ENCODE data around the gene PLEKHA7.

Gene PLEKHA7

DNA sequence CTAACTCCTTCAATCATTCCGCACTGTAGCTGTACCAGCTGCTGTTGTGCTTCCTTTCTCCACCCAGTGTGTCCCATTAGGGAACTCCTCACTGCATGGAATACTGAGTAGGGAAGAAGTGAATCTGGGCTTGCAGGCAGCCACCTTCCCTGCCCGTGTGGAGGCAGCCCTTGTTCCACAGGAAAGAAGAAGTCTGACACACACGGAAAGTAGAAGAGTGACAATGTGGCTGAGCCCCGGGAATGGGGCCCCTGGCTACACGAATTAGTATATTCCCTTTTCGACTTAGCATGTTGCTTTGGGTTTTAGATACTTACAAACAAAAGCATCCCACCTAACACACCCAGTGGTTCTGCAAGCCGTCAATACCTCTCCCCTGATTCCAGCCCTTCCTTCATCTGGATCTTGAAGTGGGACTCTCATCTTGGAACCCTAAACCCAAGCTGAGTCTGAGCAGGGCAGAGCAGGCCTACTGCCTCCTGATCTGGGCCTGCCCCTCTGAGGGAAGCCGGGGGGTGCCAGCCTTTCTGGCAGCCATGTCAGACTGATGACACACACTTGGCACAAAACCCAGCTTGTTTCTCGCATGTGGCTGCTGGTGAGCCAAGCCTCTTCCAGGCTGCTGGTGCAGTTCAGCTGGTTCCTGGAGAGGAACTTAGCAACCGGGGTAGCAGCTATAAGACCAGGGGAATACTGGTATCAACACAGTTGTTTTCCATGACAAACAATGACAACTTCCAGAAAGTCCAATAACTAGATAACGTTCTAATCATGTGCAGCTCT, 204.1 kb downstream of the PLEKHA7 start:
- Mint-ChIP-seq H3K27ac (no peak overlapping the region), H3K9me3 (no peaks in the 10 kb centered on the region), H3K27me3 (no peaks in the 10 kb centered on the region), H3K4me1 (no peaks in the 10 kb centered on the region), H3K36me3 (peaks cover 69% of the 10 kb centered on the region), H3K4me3 (no peak overlapping the region)
- ATAC-seq: no peak

DNA sequence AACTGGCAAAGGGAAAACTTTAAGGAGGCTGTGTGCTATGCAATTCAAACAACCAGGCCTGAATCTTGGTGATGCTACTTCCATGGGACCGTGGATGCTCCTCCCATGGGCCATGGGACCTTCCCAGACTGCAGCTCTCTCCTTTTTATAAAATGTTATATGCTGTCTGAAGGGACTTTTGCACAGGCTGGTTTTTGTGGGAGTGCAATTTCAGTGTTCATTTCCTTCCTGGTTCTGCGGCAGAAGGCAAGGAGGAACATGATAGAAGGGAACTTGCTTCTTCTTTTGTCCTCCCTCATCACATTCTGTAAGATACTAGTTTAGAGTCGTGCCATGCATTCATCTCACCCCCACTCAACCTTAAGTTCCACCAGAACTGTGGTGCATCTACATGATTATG, 206.9 kb downstream of the PLEKHA7 start:
- H3K4me3 Mint-ChIP-seq: no peak overlapping the region
- no peaks in the 10 kb centered on the region for H3K4me1 Mint-ChIP-seq

DNA sequence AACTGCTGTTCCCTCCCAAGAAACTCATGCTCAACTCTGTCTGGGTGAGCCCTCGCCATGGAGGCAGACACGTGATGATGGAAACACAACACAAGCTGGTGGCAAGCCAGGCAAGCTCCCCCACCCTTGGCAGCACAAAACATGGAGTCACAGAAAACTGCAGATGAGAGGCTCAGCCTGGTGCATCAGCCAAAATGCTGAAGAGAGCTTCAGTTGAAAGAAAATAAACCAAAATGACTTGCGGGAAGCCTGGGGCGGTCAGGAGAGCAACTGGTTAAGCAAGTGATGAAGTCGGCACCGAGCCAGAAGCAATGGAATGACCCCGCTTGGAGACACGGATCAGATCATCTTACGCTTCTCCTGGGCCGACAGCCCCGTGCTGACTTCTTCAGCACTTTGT, 207.4 kb downstream of the PLEKHA7 start:
- no peaks in the 10 kb centered on the region for H3K27me3 Mint-ChIP-seq

More for the DNA sequence above, 206.9 kb downstream of the PLEKHA7 start:
- H3K27me3 Mint-ChIP-seq: no peaks in the 10 kb centered on the region
- H3K36me3 Mint-ChIP-seq: peaks cover 60% of the 10 kb centered on the region
- H3K27ac Mint-ChIP-seq: no peak overlapping the region
- no peaks in the 10 kb centered on the region for H3K9me3 Mint-ChIP-seq
- ATAC-seq: no peak

DNA sequence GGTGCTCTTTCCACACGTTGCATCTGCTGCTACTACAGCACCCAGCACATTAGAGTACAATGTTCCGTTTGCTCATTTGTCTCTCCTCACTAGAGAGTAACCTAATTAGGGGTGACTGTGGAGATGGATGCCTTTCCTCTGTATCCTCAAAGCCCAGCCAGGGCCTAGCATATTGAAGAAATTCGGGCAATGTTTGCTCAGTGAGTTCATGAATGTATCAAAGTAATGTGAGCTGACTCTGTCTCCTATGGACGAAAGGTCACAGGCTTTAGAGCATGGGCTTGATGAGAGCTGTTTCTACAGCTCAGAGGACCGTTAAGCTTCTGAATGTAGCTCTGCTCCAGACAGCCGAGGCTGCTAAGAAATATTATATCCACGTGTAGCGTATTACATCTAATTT, 208.3 kb downstream of the PLEKHA7 start:
- no peak overlapping the region for H3K27ac Mint-ChIP-seq
- H3K4me3 Mint-ChIP-seq: no peak overlapping the region
- H3K9me3 Mint-ChIP-seq: no peaks in the 10 kb centered on the region
- no peaks in the 10 kb centered on the region for H3K27me3 Mint-ChIP-seq
- no peaks in the 10 kb centered on the region for H3K4me1 Mint-ChIP-seq
- no peak for ATAC-seq
- peaks cover 60% of the 10 kb centered on the region for H3K36me3 Mint-ChIP-seq

More for the DNA sequence above, 207.4 kb downstream of the PLEKHA7 start:
- Mint-ChIP-seq H3K9me3 (no peaks in the 10 kb centered on the region), H3K36me3 (peaks cover 60% of the 10 kb centered on the region), H3K27ac (no peak overlapping the region), H3K4me1 (no peaks in the 10 kb centered on the region), H3K4me3 (no peak overlapping the region)
- ATAC-seq: no peak

DNA sequence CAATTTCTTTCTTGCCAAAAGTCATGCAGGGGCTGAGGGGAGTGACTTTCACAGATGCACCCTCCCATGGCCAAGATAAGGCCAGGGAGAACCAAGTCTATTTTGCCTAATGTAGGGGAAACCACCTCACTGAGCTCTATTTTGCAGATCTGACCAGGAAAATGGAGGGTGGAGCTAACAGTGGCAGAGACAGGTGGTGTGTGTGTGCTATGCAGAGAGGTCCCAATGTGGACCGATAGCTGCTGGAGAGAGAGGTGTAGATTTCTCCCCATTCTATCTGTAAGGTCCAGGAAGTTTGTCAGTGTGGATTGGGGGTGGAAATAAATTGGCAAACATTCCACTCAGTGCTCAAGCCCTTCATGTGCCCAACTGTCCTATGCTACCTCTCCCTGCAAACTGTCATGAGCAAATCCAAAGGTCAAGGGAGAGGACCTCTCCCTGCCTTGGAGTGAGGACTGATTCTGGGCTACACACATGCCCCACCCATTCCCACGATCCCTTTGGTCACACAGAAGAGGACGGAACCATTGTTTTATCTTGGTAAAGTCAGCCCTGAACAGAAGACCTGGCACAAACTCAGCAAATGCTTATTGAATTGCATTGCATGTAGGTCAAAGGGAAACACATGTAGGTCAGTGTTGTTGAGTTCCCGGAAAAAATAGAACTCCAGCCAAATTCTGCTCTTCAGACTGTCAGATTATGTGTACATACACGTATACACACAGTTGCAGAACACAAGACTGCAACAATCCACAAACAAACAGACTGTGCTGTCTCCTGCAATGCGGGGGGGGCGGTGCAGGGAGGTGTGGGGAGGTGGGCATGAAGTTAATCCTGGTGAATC, 209.9 kb downstream of the PLEKHA7 start:
- no peak overlapping the region for H3K4me3 Mint-ChIP-seq
- no peak overlapping the region for H3K27ac Mint-ChIP-seq
- H3K9me3 Mint-ChIP-seq: no peaks in the 10 kb centered on the region
- no peaks in the 10 kb centered on the region for H3K4me1 Mint-ChIP-seq
- no peak for ATAC-seq
- H3K36me3 Mint-ChIP-seq: peaks cover 60% of the 10 kb centered on the region
- no peaks in the 10 kb centered on the region for H3K27me3 Mint-ChIP-seq

DNA sequence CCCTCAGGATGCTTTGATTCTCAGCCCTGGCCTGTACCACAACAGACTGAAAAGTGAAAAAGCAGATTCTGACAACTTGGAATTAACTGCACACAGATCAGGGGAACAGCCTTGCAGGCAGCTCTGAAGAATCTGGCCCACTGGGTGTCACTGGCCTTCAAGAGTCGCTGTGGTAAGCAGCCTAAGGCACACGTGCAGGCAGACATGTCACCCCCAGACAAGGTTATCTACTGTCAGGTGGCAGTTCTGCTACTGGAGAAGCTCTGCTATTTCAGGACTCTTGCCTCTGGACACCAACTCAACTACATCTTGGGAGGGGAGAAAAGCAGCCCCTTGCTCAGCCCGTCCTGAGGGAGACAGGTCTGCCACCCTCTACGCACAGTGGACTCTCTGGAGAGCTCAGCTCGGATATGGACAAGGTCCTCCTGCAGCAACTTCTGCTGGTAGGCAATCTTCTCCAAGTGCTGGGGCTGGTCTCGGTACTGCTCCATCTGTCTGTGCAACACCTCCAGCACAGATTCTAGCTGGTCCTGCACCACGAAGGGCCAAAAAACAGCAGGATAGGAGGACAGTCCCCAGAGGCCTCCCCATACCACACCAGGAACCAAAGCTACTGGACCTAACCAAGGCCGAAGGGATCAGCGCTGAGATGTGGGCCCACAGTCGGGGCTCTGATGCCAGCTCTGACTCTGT, 212.8 kb downstream of the PLEKHA7 start:
- no peak for ATAC-seq
- H3K36me3 Mint-ChIP-seq: peaks cover 67% of the 10 kb centered on the region
- H3K4me1 Mint-ChIP-seq: peaks cover 5% of the 10 kb centered on the region
- no peak overlapping the region for H3K27ac Mint-ChIP-seq
- no peaks in the 10 kb centered on the region for H3K9me3 Mint-ChIP-seq
- no peaks in the 10 kb centered on the region for H3K27me3 Mint-ChIP-seq
- no peak overlapping the region for H3K4me3 Mint-ChIP-seq

DNA sequence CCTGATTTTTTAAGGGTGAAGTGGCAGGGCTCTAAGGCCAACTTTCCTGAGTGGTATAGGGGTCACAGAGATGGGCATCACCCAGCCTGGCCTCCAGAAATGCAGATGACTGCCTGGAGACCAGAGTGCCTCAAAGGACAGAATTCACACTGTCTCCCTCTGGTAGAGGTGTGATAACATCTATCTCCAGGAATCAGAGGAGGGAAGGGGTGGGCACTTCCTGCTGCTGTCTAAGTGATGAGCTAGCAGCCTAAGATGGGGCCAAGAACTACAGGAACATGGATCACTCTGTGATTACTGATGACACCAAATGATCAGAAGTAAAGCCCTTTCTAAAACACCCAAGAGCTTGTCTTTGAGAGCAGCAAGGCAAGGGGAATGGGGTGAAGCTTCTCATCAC, 213.8 kb downstream of the PLEKHA7 start:
- H3K9me3 Mint-ChIP-seq: no peaks in the 10 kb centered on the region
- H3K4me1 Mint-ChIP-seq: peaks cover 5% of the 10 kb centered on the region
- no peak overlapping the region for H3K4me3 Mint-ChIP-seq
- no peak for ATAC-seq
- no peaks in the 10 kb centered on the region for H3K27me3 Mint-ChIP-seq
- H3K36me3 Mint-ChIP-seq: peaks cover 67% of the 10 kb centered on the region
- H3K27ac Mint-ChIP-seq: no peak overlapping the region

DNA sequence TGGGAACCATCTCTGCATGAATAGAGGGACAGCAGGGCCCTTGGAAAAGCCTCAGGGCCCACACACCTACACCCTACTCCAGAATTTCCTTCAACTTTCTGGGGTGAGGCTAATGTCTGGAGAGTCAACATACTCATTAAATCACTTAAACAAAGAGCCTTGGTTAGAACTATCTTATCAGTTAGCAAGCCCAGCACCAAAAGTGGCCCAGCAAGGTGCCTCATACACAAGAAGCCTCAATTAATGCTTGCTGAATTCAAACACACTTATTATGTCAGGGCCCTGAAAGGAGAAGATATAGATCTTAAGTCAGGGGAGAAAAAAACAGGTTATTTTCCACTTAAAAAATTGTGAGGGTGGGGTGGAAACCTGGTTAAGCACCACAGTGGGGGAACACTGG, 214.3 kb downstream of the PLEKHA7 start:
- peaks cover 71% of the 10 kb centered on the region for H3K36me3 Mint-ChIP-seq
- H3K27ac Mint-ChIP-seq: no peak overlapping the region
- no peaks in the 10 kb centered on the region for H3K9me3 Mint-ChIP-seq
- ATAC-seq: no peak
- H3K4me3 Mint-ChIP-seq: no peak overlapping the region
- H3K4me1 Mint-ChIP-seq: peaks cover 5% of the 10 kb centered on the region
- H3K27me3 Mint-ChIP-seq: no peaks in the 10 kb centered on the region

DNA sequence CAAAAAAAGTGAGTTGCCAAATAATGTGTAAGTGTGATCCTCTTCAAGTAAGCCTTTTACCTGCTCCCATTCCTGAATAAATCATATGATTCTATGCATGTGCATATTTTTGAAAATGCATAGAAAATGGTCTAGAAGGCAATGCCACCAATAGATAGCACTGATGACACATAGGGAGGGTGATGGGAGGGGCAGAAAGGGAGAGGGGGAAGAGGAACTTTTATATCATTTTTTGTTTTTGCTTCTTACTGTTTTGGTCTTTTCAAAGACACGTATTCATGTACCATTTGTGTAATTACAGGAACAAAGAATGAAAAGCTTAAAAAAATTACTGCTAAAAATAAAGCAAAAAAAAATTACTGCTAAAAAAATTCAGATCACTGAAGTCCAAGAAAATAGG, 215.0 kb downstream of the PLEKHA7 start:
- Mint-ChIP-seq H3K36me3 (peaks cover 76% of the 10 kb centered on the region), H3K4me1 (peaks cover 5% of the 10 kb centered on the region), H3K9me3 (no peaks in the 10 kb centered on the region), H3K4me3 (no peak overlapping the region), H3K27me3 (no peaks in the 10 kb centered on the region), H3K27ac (no peak overlapping the region)
- ATAC-seq: no peak

DNA sequence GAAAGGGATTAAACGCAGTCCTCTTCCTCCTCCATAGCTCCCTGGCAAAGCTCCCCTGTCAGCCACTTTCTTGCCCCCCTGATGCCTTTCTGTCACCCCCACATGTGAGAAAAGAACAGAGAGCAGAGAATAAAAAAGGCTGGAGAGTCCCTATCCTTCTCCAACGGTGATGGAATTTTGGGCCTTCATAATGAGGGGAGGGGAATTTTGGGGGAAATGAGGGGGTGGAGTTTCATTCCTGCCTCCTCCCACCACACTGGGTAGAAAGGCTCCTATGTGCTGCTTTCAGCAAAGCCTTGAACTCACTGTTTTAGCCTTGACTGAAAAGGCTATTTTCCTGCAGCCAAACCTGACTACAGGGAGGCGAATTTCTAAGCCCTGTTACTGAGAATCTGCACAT, 216.4 kb downstream of the PLEKHA7 start:
- no peaks in the 10 kb centered on the region for H3K27me3 Mint-ChIP-seq
- H3K4me3 Mint-ChIP-seq: no peak overlapping the region
- H3K4me1 Mint-ChIP-seq: peaks cover 5% of the 10 kb centered on the region
- no peaks in the 10 kb centered on the region for H3K9me3 Mint-ChIP-seq
- peaks cover 75% of the 10 kb centered on the region for H3K36me3 Mint-ChIP-seq
- H3K27ac Mint-ChIP-seq: no peak overlapping the region
- ATAC-seq: no peak

DNA sequence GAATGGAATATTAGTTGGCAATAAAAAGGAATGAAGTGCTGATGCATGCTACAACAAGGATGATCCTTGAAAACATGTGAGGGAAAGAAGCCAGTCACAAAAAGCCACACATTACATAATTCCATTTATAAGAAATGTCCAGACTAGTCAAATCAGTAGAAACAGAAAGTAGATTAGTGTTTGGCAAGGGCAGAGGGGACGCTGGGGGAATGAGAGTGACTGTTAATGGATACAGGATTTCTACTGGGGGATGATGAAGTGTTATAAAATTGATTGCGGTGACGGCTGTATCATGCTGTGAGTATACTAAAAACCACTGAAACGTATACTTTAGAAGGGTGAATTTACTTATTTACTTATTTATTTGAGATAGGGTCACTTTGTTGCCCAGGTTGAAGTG, 217.9 kb downstream of the PLEKHA7 start:
- Mint-ChIP-seq H3K4me1 (peaks cover 5% of the 10 kb centered on the region), H3K27ac (no peak overlapping the region), H3K36me3 (peaks cover 70% of the 10 kb centered on the region)

DNA sequence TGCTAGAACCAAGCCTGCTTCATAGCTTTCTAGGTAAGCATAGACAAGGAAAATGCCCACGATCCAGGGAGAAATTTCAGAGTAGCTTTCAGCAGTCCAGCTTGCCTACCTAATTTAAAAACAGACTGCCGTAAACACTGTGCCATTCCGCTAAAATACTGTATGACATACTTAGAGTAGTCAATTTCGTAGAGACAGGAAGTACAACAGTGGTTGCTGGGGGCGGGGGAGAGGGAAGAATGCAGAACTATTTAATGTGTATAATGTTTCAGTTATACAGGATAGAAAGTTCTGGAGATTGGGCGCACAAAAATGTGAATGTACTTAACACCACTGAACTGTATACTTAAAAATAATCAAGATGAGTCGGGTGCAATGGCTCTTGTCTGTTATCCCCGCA, 219.1 kb downstream of the PLEKHA7 start:
- no peaks in the 10 kb centered on the region for H3K9me3 Mint-ChIP-seq
- no peak for ATAC-seq
- H3K36me3 Mint-ChIP-seq: peaks cover 63% of the 10 kb centered on the region
- peaks cover 5% of the 10 kb centered on the region for H3K4me1 Mint-ChIP-seq
- H3K27me3 Mint-ChIP-seq: no peaks in the 10 kb centered on the region
- H3K27ac Mint-ChIP-seq: no peak overlapping the region
- H3K4me3 Mint-ChIP-seq: no peak overlapping the region

More for the DNA sequence above, 217.9 kb downstream of the PLEKHA7 start:
- no peak for ATAC-seq
- no peaks in the 10 kb centered on the region for H3K9me3 Mint-ChIP-seq
- no peak overlapping the region for H3K4me3 Mint-ChIP-seq
- no peaks in the 10 kb centered on the region for H3K27me3 Mint-ChIP-seq

DNA sequence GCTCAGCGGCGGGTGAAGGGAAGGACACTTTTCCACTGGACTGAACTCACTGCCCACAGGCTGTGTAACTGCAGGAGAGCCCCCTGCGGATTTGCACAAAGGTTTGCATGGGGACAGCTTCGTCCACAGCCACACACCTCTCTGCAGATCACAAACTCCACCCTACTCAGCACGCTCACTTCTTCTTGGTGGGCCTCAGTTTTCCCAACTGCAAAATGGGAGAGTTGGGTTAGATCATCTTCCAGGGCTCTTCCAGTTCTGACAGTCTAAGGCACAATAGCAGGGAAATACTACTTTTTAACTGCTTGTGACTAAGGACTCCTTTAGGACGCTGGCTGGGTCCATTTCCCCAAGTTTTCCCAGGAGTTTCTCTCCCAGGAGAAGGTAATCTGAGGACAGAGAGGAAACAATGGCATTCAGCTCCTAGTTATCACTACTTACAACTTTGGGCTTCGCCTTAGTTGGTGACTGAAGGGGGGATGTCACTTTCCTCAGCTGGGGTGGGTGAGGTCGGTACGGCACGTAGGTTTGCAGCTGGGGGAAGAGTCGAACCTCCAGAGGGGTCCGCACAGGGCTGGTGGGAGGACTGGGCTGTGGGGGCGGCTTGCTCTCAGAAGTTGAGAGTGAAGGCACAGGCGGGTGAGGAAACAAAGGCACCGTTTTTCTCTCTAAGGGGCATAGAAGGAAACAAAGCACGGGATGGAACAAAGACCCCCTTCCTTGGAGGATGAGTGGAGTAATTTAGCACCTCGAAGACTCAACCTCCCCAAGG, 220.0 kb downstream of the PLEKHA7 start:
- Mint-ChIP-seq H3K4me1 (peaks cover 5% of the 10 kb centered on the region), H3K27me3 (no peaks in the 10 kb centered on the region), H3K27ac (no peak overlapping the region), H3K9me3 (no peaks in the 10 kb centered on the region), H3K36me3 (peaks cover 66% of the 10 kb centered on the region), H3K4me3 (no peak overlapping the region)
- no peak for ATAC-seq

DNA sequence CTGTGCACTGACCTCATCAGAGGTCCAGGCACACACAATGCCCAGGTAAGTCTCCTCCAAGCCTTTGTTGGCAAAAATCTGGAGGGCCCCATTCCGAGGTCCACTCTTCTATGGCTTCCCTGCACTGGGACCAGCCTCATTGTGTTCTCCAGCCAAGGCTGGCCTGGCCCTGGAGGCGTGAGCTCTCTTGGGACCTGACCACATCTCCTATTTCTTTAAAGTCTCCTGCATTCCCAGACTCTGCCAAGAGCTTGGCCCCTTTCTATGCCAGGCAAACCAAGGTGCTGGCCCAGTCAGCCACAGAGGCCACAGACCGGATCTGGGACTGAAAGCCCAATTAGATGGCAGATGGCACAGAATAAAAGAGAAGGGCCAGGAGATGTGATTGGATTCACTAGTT, 220.7 kb downstream of the PLEKHA7 start:
- Mint-ChIP-seq H3K9me3 (no peaks in the 10 kb centered on the region), H3K36me3 (peaks cover 70% of the 10 kb centered on the region), H3K27ac (no peak overlapping the region), H3K27me3 (no peaks in the 10 kb centered on the region), H3K4me1 (peaks cover 5% of the 10 kb centered on the region), H3K4me3 (no peak overlapping the region)
- no peak for ATAC-seq

DNA sequence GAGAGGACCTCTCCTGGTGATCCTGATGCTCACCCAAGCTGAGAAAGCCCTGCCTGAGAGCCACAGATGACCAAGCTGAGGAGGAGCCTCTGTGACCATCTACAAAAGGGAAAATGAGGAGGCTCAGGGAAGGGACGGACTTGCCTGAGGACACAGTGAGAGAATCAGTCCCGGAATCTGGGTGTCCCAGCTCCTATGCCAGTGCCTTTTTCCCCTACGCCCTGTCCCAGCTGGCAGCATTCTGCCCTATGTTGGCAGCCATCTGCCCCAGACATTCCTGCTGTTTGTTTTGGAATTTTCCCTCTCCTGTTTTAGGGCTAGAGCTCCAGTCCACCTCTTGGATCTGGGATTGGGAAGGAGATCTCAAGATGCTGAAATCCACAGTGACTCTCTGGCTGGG, 221.2 kb downstream of the PLEKHA7 start:
- peaks cover 65% of the 10 kb centered on the region for H3K36me3 Mint-ChIP-seq
- peaks cover 1% of the 10 kb centered on the region for H3K4me1 Mint-ChIP-seq
- no peak for ATAC-seq

More for the DNA sequence above, 221.2 kb downstream of the PLEKHA7 start:
- no peak overlapping the region for H3K4me3 Mint-ChIP-seq
- H3K27ac Mint-ChIP-seq: no peak overlapping the region
- H3K27me3 Mint-ChIP-seq: no peaks in the 10 kb centered on the region
- no peaks in the 10 kb centered on the region for H3K9me3 Mint-ChIP-seq
